HEK293 (cell line): Measurements from ENCODE around the gene RAI14.

Source experiments
- CTCF ChIA-PET: fragments of 350-600 bp; formaldehyde crosslinking; extraction: SDS; loops from one replicate; lab custom pipeline; 2021; ENCODE audit warnings: antibody characterized with exemption; lab: Yijun Ruan, JAX
- POLR2A ChIA-PET: fragments of 300-600 bp; formaldehyde crosslinking; extraction: SDS; loops from one replicate; lab custom pipeline; 2020; ENCODE audit warnings: antibody characterized with exemption, inconsistent platforms; lab: Yijun Ruan, JAX
- H3K27ac ChIP-seq: fragments of 200-500 bp; sonication (Bioruptor generic); 2 replicates; pipeline ENCODE4 v1.5.1; 2014; ENCODE audit warnings: low read depth, low read length, control low read depth, inconsistent platforms; ENCODE audit errors: extremely low read depth
- H3K36me3 ChIP-seq, 2 experiments: fragments of 200-500 bp in 1 of 2; sonication (Bioruptor generic) in 1 of 2; 1 replicate in 1 of 2; 2 replicates in 1 of 2; pipeline ENCODE4 v1.5.1; 2014 to 2017; ENCODE audit warnings: inconsistent platforms in 2 of 2, low read length in 2 of 2; ENCODE audit not compliant: control insufficient read depth in 2 of 2, insufficient read depth in 1 of 2
- H3K4me1 ChIP-seq: fragments of 200-500 bp; sonication (Bioruptor generic); 2 replicates; pipeline ENCODE4 v1.5.1; 2014; ENCODE audit warnings: mild to moderate bottlenecking, low read length, inconsistent platforms; ENCODE audit not compliant: control insufficient read depth, insufficient read depth
- H3K4me3 ChIP-seq: 2 replicates; pipeline ENCODE4 v1.5.1; 2011; ENCODE audit warnings: low read depth, mild to moderate bottlenecking, control low read depth, low read length, moderate library complexity
- H3K9me3 ChIP-seq: fragments of 200-500 bp; sonication (Bioruptor generic); 2 replicates; pipeline ENCODE4 v1.5.1; 2014; ENCODE audit warnings: low read depth, low read length, inconsistent platforms; ENCODE audit not compliant: control insufficient read depth, insufficient read depth
- GLI2 ChIP-seq: fragments of 450-650 bp; formaldehyde crosslinking; IDR thresholded peaks from 2 replicates; pipeline ENCODE4; 2017; ENCODE audit warnings: missing biosample characterization, missing genetic modification characterization, low read depth, borderline replicate concordance
- IKZF3 ChIP-seq: fragments of 450-650 bp; IDR thresholded peaks from 2 replicates; pipeline ENCODE4 v1.5.0; 2018; ENCODE audit warnings: missing biosample characterization, mild to moderate bottlenecking, missing genetic modification characterization, moderate library complexity
- KLF8 ChIP-seq: fragments of 450-650 bp; formaldehyde crosslinking; IDR thresholded peaks from 2 replicates; pipeline ENCODE4 v1.5.1; 2016; ENCODE audit warnings: missing biosample characterization, missing genetic modification characterization
- MZF1 ChIP-seq: fragments of 450-650 bp; formaldehyde crosslinking; IDR thresholded peaks from 2 replicates; pipeline ENCODE4 v1.5.1; 2017; ENCODE audit warnings: missing biosample characterization, missing genetic modification characterization, borderline replicate concordance
- REPIN1 ChIP-seq: fragments of 450-650 bp; formaldehyde crosslinking; IDR thresholded peaks from 2 replicates; pipeline ENCODE4 v1.5.1; 2017; ENCODE audit warnings: missing biosample characterization, missing genetic modification characterization, low read depth
- WT1 ChIP-seq: fragments of 450-650 bp; formaldehyde crosslinking; IDR thresholded peaks from 2 replicates; pipeline ENCODE4 v1.5.1; 2016; ENCODE audit warnings: missing biosample characterization, missing genetic modification characterization
- ZBTB26 ChIP-seq: fragments of 450-650 bp; formaldehyde crosslinking; optimal IDR thresholded peaks from 2 replicates; pipeline ENCODE3; 2016; ENCODE audit warnings: missing biosample characterization, mild to moderate bottlenecking, missing genetic modification characterization
- ZFP3 ChIP-seq: fragments of 450-650 bp; formaldehyde crosslinking; IDR thresholded peaks from 2 replicates; pipeline ENCODE4 v1.5.1; 2016; ENCODE audit warnings: low read depth, missing biosample characterization, missing genetic modification characterization
- ZNF132 ChIP-seq: fragments of 450-650 bp; formaldehyde crosslinking; IDR thresholded peaks from 2 replicates; pipeline ENCODE4 v1.5.1; 2017; ENCODE audit warnings: missing biosample characterization, missing genetic modification characterization, borderline replicate concordance
- ZNF16 ChIP-seq: fragments of 450-650 bp; formaldehyde crosslinking; IDR thresholded peaks from 2 replicates; pipeline ENCODE4 v1.5.1; 2016; ENCODE audit warnings: low read depth, missing biosample characterization, missing genetic modification characterization
- ZNF211 ChIP-seq: fragments of 450-650 bp; formaldehyde crosslinking; IDR thresholded peaks from 2 replicates; pipeline ENCODE4 v1.5.1; 2016; ENCODE audit warnings: low read depth, missing biosample characterization, missing genetic modification characterization
- ZNF223 ChIP-seq: fragments of 450-650 bp; formaldehyde crosslinking; IDR thresholded peaks from 2 replicates; pipeline ENCODE4 v1.5.1; 2016; ENCODE audit warnings: missing biosample characterization, missing genetic modification characterization
- ZNF266 ChIP-seq: fragments of 450-650 bp; formaldehyde crosslinking; IDR thresholded peaks from 2 replicates; pipeline ENCODE4 v1.5.1; 2016; ENCODE audit warnings: missing biosample characterization, missing genetic modification characterization, low read depth
- ZNF37A ChIP-seq: fragments of 450-650 bp; IDR thresholded peaks from 2 replicates; pipeline ENCODE4 v1.5.1; 2018; ENCODE audit warnings: missing biosample characterization, missing genetic modification characterization
- ZNF514 ChIP-seq: fragments of 450-650 bp; formaldehyde crosslinking; IDR thresholded peaks from 2 replicates; pipeline ENCODE4 v1.5.1; 2016; ENCODE audit warnings: missing biosample characterization, missing genetic modification characterization
- ZNF521 ChIP-seq: fragments of 450-650 bp; formaldehyde crosslinking; IDR thresholded peaks from 2 replicates; pipeline ENCODE4 v1.5.1; 2017; ENCODE audit warnings: missing biosample characterization, mild to moderate bottlenecking, missing genetic modification characterization
- ZNF544 ChIP-seq: fragments of 450-650 bp; formaldehyde crosslinking; IDR thresholded peaks from 2 replicates; pipeline ENCODE4 v1.5.0; 2017; ENCODE audit warnings: missing biosample characterization, missing genetic modification characterization
- ZNF561 ChIP-seq: fragments of 450-650 bp; IDR thresholded peaks from 2 replicates; pipeline ENCODE4 v1.5.1; 2018; ENCODE audit warnings: missing biosample characterization, missing genetic modification characterization, borderline replicate concordance
- ZNF677 ChIP-seq: fragments of 450-650 bp; IDR thresholded peaks from 2 replicates; pipeline ENCODE4 v1.5.0; 2018; ENCODE audit warnings: missing biosample characterization, mild to moderate bottlenecking, missing genetic modification characterization, moderate library complexity
- ZNF776 ChIP-seq: fragments of 450-650 bp; formaldehyde crosslinking; IDR thresholded peaks from 2 replicates; pipeline ENCODE4 v1.5.0; 2017; ENCODE audit warnings: missing biosample characterization, missing genetic modification characterization, borderline replicate concordance
- TF ChIP-seq, protein P1 (sequence below): fragments of 450-650 bp; formaldehyde crosslinking; IDR thresholded peaks from 2 replicates; pipeline ENCODE4 v1.5.1; 2016; ENCODE audit warnings: missing biosample characterization, missing genetic modification characterization
- TF ChIP-seq, protein P2 (sequence below): fragments of 450-650 bp; formaldehyde crosslinking; IDR thresholded peaks from 2 replicates; pipeline ENCODE4 v1.5.1; 2017; ENCODE audit warnings: missing biosample characterization, mild to moderate bottlenecking, missing genetic modification characterization, moderate library complexity
- TF ChIP-seq, protein P3 (sequence below): fragments of 450-650 bp; formaldehyde crosslinking; IDR thresholded peaks from 2 replicates; pipeline ENCODE4 v1.5.0; 2017; ENCODE audit warnings: missing biosample characterization, missing genetic modification characterization, borderline replicate concordance

RAI14 gene

DNA sequence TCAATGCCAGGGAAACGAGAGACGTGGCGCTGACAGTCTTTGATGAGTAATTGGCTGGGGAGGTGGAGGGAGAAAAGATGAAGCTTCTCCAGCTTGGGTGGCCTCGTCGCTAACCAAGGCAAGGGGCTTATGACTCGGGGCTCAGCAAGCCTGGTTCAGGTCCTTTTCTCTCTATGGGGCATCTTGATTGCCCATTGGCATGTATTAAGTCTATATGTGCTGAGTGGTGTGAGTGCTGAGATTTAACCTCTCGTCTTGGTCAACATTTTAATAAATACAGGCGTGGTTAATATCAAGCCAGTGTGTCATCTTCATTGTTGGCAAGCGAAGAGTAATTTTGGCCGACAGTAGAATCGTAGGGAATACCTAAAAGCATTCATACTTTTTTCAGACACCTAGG, 85.9 kb downstream of the RAI14 start:
- CTCF ChIA-PET, result no interaction called here

GRCh38 chr5:34743878-34744277, 87.8 kb downstream of the RAI14 start:
- Histone ChIP-seq H3K36me3 (no peaks in the 10 kb centered on the region), H3K4me3 (no peak overlapping the region), H3K4me1 (no peaks in the 10 kb centered on the region), H3K27ac (no peak overlapping the region), H3K9me3 (no peaks in the 10 kb centered on the region)
- CTCF ChIA-PET, result interaction anchor here (0.6 to 1.3 kb wide), 3 partner anchors 11 to 221 kb away, joined by 3 to 5 read pairs (median 5); no protein-coding TSS in a partner anchor
- TF ChIP-seq WT1 (tag by site-specific recombination) (no peak), ZNF521 (tag by site-specific recombination) (no peak), ZNF223 (no peak)
- TF ChIP-seq, protein P1, sequence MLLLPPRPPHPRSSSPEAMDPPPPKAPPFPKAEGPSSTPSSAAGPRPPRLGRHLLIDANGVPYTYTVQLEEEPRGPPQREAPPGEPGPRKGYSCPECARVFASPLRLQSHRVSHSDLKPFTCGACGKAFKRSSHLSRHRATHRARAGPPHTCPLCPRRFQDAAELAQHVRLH, result no peak
- POLR2A ChIA-PET, result interaction anchor here (1.3 kb wide), 1 partner anchor 57 kb away, joined by 3 read pairs; no protein-coding TSS in a partner anchor

More for the DNA sequence above, 85.9 kb downstream of the RAI14 start:
- Histone ChIP-seq H3K27ac (no peak overlapping the region), H3K4me1 (no peaks in the 10 kb centered on the region), H3K36me3 (no peaks in the 10 kb centered on the region), H3K4me3 (no peak overlapping the region), H3K9me3 (no peaks in the 10 kb centered on the region)
- TF ChIP-seq IKZF3 (tag by site-specific recombination), result no peak
- TF ChIP-seq ZNF16 (tag by site-specific recombination), result no peak
- TF ChIP-seq ZNF561, result no peak
- no peak for TF ChIP-seq MZF1 (tag by site-specific recombination)
- no peak for TF ChIP-seq ZNF132 (tag by site-specific recombination)
- TF ChIP-seq KLF8 (tag by site-specific recombination), result no peak
- TF ChIP-seq ZNF544 (tag by site-specific recombination), result no peak
- POLR2A ChIA-PET, result no interaction called here

DNA sequence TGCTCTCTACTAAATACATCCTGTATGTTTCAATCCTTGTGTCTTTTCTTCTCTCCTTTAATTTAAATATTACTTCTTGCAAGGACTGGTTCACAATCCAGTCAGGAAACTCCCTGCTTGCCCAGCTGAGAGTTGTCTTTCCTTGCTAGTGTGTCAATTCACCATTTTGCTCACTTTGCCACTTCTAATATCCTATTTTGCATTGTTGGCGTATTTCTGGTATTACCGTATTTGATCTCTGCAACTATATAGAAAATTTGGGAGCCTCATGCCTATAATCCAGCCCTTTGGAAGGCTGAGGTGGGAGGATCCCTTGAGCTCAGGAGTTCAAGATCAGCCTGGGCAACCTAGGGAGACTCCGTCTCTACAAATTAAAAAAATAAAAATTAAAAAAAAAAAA, 92.3 kb downstream of the RAI14 start:
- Histone ChIP-seq H3K4me3 (no peak overlapping the region), H3K27ac (no peak overlapping the region), H3K9me3 (no peaks in the 10 kb centered on the region), H3K36me3 (no peaks in the 10 kb centered on the region; a peak in 1 of 3 replicates), H3K4me1 (0 out of 2 replicates have a peak, but pooled peaks cover 4% of the 10 kb centered on the region)
- TF ChIP-seq, protein P2, sequence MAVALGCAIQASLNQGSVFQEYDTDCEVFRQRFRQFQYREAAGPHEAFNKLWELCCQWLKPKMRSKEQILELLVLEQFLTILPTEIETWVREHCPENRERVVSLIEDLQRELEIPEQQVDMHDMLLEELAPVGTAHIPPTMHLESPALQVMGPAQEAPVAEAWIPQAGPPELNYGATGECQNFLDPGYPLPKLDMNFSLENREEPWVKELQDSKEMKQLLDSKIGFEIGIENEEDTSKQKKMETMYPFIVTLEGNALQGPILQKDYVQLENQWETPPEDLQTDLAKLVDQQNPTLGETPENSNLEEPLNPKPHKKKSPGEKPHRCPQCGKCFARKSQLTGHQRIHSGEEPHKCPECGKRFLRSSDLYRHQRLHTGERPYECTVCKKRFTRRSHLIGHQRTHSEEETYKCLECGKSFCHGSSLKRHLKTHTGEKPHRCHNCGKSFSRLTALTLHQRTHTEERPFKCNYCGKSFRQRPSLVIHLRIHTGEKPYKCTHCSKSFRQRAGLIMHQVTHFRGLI (tag by site-specific recombination), result no peak
- TF ChIP-seq ZNF211 (tag by site-specific recombination), result no peak
- TF ChIP-seq, protein P3, sequence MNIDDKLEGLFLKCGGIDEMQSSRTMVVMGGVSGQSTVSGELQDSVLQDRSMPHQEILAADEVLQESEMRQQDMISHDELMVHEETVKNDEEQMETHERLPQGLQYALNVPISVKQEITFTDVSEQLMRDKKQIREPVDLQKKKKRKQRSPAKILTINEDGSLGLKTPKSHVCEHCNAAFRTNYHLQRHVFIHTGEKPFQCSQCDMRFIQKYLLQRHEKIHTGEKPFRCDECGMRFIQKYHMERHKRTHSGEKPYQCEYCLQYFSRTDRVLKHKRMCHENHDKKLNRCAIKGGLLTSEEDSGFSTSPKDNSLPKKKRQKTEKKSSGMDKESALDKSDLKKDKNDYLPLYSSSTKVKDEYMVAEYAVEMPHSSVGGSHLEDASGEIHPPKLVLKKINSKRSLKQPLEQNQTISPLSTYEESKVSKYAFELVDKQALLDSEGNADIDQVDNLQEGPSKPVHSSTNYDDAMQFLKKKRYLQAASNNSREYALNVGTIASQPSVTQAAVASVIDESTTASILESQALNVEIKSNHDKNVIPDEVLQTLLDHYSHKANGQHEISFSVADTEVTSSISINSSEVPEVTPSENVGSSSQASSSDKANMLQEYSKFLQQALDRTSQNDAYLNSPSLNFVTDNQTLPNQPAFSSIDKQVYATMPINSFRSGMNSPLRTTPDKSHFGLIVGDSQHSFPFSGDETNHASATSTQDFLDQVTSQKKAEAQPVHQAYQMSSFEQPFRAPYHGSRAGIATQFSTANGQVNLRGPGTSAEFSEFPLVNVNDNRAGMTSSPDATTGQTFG (tag by site-specific recombination), result no peak
- no peak for TF ChIP-seq ZNF266 (tag by site-specific recombination)
- no peak for TF ChIP-seq ZNF37A (tag by site-specific recombination)
- TF ChIP-seq ZFP3 (tag by site-specific recombination), result no peak
- no peak for TF ChIP-seq ZNF677 (tag by site-specific recombination)
- TF ChIP-seq REPIN1 (tag by site-specific recombination), result no peak
- TF ChIP-seq ZNF514 (tag by site-specific recombination), result no peak
- no peak for TF ChIP-seq GLI2
- no peak for TF ChIP-seq ZBTB26 (tag by site-specific recombination)
- TF ChIP-seq ZNF776 (tag by site-specific recombination), result no peak
- POLR2A ChIA-PET, result no interaction called here
- CTCF ChIA-PET, result no interaction called here
